GM13977 (cell line): ENCODE results near the gene FBN1.

Experiments used
- DNase-seq: peaks from one replicate; pipeline ENCODE4 v3.0.0; 2012; ENCODE audit warnings: low spot score
- in situ Hi-C: fragments of 300-500 bp; cut with MboI; formaldehyde crosslinking; loops from one replicate; pipeline ENCODE4 v1.12.0; 2022; ENCODE audit warnings: low sequenced_read_pairs, low pct_unique_long_range_greater_than_20kb, mixed read lengths, inconsistent platforms; ENCODE audit not compliant: unreplicated experiment
- TF ChIP-seq, protein P1 (sequence below): IDR thresholded peaks from 2 replicates; pipeline ENCODE4 v1.5.1; 2012; ENCODE audit warnings: mild to moderate bottlenecking, control low read depth; ENCODE audit not compliant: insufficient read depth; ENCODE audit errors: extremely low read depth, missing control alignments

FBN1 gene

DNA sequence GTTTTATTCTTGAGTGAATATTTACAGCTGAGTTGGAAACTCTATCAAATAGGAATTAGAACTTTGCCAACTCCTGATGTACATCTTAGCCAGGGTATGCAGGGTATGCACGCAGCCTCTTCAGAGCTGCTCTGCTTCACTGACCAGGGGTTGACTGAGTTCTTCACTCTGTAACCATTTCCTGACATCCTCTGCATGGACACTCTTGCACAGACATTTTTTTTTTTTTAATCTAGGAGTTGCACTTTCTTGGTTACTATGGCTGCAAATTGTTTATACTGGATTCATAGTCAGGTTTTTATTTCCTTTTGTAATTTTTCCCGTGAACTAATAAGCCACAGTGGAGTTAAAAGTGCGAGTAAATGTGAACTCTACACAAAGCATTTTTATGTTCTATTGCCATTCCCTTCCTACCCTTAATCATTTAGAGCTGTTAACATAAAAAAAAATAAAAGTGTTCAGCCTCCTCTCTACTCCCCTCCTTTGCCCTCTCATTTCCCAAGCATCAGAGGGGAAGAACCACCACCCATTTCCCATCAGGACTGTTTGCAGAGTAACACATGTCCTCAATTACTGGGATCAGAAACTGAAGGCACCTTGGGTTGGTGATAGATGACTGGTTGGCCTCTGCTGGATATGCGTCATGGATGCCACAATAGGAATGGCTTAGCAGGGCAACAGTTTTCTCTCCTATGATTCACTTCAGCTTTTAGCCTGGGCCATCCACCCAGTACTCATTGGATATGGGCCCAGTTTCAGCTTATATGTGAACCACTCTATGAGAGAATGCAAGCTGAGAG, 260.3 kb downstream of the FBN1 start:
- in situ Hi-C loops = no loop called here
- no peak for DNase-seq
- TF ChIP-seq, protein P1, sequence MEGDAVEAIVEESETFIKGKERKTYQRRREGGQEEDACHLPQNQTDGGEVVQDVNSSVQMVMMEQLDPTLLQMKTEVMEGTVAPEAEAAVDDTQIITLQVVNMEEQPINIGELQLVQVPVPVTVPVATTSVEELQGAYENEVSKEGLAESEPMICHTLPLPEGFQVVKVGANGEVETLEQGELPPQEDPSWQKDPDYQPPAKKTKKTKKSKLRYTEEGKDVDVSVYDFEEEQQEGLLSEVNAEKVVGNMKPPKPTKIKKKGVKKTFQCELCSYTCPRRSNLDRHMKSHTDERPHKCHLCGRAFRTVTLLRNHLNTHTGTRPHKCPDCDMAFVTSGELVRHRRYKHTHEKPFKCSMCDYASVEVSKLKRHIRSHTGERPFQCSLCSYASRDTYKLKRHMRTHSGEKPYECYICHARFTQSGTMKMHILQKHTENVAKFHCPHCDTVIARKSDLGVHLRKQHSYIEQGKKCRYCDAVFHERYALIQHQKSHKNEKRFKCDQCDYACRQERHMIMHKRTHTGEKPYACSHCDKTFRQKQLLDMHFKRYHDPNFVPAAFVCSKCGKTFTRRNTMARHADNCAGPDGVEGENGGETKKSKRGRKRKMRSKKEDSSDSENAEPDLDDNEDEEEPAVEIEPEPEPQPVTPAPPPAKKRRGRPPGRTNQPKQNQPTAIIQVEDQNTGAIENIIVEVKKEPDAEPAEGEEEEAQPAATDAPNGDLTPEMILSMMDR = no peak

DNA sequence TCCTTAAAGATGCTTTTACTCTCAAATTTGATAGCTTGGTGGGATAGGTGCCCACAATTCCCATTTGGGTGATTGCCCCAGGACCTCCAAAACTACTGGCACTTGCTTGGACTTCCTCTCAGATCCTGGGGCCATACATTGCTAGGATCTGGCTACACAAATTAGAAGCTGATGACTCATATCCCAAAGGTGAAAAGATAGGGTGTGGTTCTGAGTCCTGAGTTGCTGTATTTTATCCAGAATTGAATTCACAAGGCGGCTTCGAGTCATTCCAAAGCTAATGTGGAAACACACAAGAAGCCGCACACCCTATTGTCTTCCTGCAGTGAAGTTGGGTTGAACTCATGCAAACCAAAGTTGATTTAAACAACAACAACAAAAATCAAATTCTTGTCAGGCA, 260.9 kb downstream of the FBN1 start:
- in situ Hi-C loops = no loop called here
- TF ChIP-seq, protein P1 = no peak
- no peak for DNase-seq

DNA sequence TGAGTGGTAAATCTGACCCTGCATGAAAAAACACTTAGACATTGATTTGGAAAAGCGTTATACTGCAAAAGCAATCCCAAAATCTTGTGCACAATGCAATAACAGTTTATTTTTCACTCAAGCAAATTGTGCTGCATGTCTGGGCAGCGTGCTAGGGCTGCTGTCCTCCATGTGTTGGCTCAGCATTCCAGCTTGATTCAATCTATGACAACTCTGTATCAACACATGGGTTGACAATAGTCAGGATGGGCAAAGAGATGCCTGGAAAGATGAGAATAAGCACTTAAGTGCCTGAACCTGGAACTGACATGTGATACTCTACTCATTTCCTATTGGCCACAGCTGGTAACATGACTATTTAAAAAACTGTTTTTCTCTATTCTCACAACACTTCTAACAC, 262.5 kb downstream of the FBN1 start:
- DNase-seq = no peak
- in situ Hi-C loops = no loop called here
- TF ChIP-seq, protein P1 = no peak

DNA sequence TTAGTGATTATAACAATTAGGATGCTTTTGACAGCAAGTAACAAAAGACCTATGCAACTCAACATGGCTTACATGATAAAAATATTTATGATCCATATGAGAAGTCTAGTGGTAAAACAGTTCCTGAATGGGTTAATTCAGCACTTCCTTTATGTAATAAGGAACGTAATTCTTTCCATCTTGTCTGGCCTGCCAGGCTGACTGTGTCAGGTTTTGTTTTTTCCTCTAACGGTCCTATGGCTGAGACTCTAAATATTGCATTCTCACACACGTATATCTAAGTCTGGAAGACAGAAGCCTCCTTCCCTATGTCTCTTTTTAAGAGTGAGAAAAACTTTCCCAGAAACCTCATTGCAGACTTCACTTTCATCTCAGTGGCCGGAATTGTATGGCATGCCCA, 263.6 kb downstream of the FBN1 start:
- TF ChIP-seq, protein P1 = no peak
- DNase-seq = no peak
- in situ Hi-C loops = no loop called here

DNA sequence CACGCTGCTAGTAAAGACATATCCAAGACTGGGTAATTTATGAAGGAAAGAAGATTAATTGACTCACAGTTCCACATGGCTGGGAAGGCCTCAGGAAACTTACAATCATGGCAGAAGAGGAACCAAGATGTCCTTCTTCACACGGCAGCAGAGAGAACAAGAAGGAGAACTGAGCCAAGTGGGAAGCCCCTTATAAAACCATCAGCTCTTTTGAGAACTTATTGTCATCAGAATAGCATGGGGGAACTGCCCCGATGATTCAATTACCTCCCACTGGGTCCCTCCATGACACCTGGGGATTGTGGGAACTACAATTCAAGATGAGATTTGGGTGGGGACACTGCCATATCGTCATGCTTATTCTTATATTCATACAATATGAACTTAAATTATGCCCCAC, 265.3 kb downstream of the FBN1 start:
- in situ Hi-C loops = no loop called here
- TF ChIP-seq, protein P1 = no peak
- DNase-seq = no peak

DNA sequence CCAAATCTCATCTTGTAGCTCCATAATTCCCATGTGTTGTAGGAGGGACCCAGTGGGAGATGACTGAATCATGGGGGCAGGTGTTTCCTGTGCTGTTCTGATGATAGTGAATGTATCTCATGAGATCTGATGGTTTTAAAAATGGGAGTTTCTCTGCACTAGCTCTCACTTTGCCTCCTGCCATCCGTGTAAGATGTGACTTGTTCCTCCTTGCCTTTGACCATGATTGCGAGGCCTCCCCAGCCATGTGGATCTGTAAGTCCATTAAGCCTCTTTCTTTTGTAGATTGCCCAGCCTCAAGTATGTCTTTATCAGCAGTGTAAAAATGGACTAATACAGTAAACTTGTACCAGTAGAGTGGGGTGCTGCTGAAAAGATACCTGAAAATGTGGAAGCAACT, 269.7 kb downstream of the FBN1 start:
- TF ChIP-seq, protein P1 = no peak
- in situ Hi-C loops = no loop called here
- DNase-seq = no peak

DNA sequence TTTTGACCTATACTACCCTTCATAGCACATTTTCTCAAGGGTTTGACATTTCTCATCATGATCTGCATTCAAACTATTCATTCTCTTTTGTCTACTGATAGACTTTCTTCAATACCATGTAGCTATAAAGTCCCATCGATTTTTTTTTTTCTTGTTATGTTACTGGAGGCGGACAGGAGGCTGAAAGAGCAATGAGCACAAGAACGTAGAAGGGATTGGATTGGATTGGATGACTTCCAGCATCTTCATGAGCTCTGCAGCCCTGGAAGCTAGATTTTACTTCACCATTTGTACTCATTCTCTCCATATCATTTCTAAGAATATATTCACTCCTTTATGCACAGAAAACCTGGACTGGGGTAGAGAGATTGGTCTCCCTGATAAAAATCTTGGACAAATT, 271.0 kb downstream of the FBN1 start:
- in situ Hi-C loops = loop anchor here (25.0 kb wide), 2 partner anchors 438 to 1038 kb away; partner anchors contain the start of genes CEP152 and FGF7
- TF ChIP-seq, protein P1 = no peak
- DNase-seq = no peak
